Measurements from ENCODE around the gene OSGEPL1. TPM values are rescaled to one million over a fixed set of nuclear protein-coding genes. Genes with fewer than 3 reads are reported as not detected.

OSGEPL1 gene
- total RNA-seq, 1 donor from 2014 or later, result not detected

- Histone ChIP-seq H3K27ac (peak overlapping the region; percentile 95 to 96), H3K27me3 (no peaks in the 10 kb centered on the region), H3K9me3 (no peaks in the 10 kb centered on the region), H3K4me3 (peak overlapping the region; percentile 81 to 91), H3K36me3 (peaks cover 15 to 22% of the 10 kb centered on the region in 2 donors), H3K4me1 (peaks cover 15 to 24% of the 10 kb centered on the region in 2 donors)
- intact Hi-C loops (cut with DNase I), result loop anchor here (5.0 kb wide), 1 partner anchor 749 kb away; the partner anchor contains the start of gene NEMP2
- TF ChIP-seq CTCF (IDR thresholded peaks at IDR 0.05), result no peak
- no peak for DNase-seq (ENCODE audit: low spot score in 2 of 2)
Measured at GRCh38 chr2:189783451-189783926, 20.9 kb upstream of the OSGEPL1 start.

DNA sequence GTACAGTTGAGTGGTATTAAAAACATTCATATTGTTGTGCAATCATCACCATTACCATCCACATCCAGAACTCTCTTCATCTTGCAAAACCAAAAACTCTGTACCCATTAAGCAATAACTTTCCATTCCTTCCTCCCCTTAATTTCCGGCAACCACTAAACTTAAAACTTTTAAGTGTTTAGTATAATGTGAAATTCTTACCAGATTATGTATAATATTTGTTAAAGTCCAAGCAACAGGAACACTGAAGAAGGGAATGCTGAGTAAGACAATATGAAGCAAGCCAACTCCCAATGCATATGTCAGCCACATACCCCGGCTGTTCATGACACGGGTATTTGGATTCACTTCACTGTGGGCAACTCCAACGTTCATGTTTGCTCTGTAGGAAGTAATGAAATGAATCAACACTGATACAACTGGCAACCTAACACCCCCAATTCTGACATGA is 19.7 kb upstream of the OSGEPL1 start:
- DNase-seq (ENCODE audit: low spot score in 2 of 2), result no peak
- intact Hi-C loops (cut with DNase I), result loop anchor here (5.0 kb wide), 1 partner anchor 750 kb away; the partner anchor contains the start of gene NEMP2
- peak overlapping the region; percentile 95 to 96 for H3K27ac ChIP-seq
- peaks cover 20 to 33% of the 10 kb centered on the region in 2 donors for H3K36me3 ChIP-seq
- peak overlapping the region; percentile 81 to 91 for H3K4me3 ChIP-seq
- peaks cover 15 to 24% of the 10 kb centered on the region in 2 donors for H3K4me1 ChIP-seq
- no peaks in the 10 kb centered on the region for H3K27me3 ChIP-seq
- no peak for TF ChIP-seq CTCF (IDR thresholded peaks at IDR 0.05)
- H3K9me3 ChIP-seq, result no peaks in the 10 kb centered on the region

DNA sequence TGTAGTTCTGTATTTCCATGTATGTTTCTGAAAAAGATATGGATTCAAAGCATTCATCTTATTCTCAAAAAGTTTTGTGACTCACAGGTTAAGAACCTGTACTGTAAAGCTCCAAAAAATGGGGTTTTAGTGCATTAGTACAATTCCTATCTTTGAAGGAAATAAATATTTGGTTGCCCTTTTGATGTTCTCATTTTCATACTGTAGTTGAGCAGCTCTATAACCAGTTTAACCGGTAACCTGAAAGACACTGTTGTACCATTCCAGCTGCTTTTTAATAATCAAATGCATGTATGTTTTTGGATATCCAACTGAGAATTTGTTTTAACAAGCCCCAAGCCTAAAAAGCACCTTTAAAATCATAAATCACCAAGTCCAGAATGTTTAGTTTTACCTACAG is 9.6 kb upstream of the OSGEPL1 start:
- Histone ChIP-seq H3K4me3 (no peak overlapping the region), H3K27ac (peak overlapping the region in 1 of 2 donors; percentile 72), H3K36me3 (peaks cover 43 to 53% of the 10 kb centered on the region in 2 donors), H3K4me1 (peaks cover 0 to 9% of the 10 kb centered on the region in 2 donors), H3K27me3 (no peaks in the 10 kb centered on the region), H3K9me3 (no peaks in the 10 kb centered on the region)
- DNase-seq (ENCODE audit: low spot score in 2 of 2), result no peak
- no peak for TF ChIP-seq CTCF (IDR thresholded peaks at IDR 0.05)
- intact Hi-C loops (cut with DNase I), result no loop called here

GRCh38 chr2:189770590-189771322 is 8.2 kb upstream of the OSGEPL1 start:
- H3K36me3 ChIP-seq, result peaks cover 41 to 52% of the 10 kb centered on the region in 2 donors
- peak overlapping the region; percentile 21 to 72 for H3K27ac ChIP-seq
- H3K9me3 ChIP-seq, result no peaks in the 10 kb centered on the region
- DNase-seq (ENCODE audit: low spot score in 2 of 2), result no peak
- TF ChIP-seq CTCF (IDR thresholded peaks at IDR 0.05), result no peak
- intact Hi-C loops (cut with DNase I), result no loop called here
- H3K4me3 ChIP-seq, result no peak overlapping the region
- H3K4me1 ChIP-seq, result peaks cover 0 to 9% of the 10 kb centered on the region in 2 donors
- no peaks in the 10 kb centered on the region for H3K27me3 ChIP-seq

DNA sequence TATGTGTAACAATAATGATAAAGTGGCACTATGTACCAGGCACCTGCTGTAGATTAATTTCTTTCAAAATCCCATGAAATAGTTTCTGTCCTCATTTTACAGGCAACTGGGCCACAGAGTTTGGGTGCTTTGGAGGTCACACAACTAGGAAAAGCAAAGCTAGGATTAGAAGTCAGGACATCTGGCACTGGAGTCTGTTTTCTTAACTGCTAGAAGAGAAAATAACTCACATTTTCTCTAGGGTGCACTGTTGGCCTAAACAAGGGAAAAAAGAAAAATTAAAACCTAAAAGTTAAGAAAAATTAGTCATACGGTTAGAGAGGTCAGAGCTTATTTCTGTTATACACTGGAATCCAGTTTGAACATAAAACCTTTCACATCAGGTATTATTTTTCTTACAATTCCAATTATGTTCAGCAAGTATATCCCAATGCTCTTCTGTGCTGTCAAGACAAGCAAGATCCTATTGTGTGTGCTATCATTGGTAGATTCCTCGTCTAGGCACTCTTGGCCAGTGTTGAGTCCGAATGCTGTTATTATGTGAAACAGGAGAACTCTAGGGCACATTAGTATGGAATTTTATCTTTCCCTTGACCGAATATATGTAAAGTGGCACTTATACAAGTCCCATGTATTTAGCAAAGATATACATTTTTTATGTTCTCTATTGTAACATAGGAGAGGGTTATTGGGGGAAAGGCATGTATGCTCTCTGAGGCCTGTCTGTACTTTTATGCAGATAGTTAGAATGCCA is 1.5 kb upstream of the OSGEPL1 start:
- TF ChIP-seq CTCF (IDR thresholded peaks at IDR 0.05), result no peak
- no peak for DNase-seq (ENCODE audit: low spot score in 2 of 2)
- Histone ChIP-seq H3K27ac (peak overlapping the region in 1 of 2 donors; percentile 79), H3K4me3 (peak overlapping the region in 1 of 2 donors; percentile 71), H3K4me1 (peaks cover 6 to 13% of the 10 kb centered on the region in 2 donors), H3K36me3 (peaks cover 4 to 8% of the 10 kb centered on the region in 2 donors), H3K27me3 (no peaks in the 10 kb centered on the region), H3K9me3 (no peaks in the 10 kb centered on the region)
- intact Hi-C loops (cut with DNase I), result loop anchor here (5.0 kb wide), 1 partner anchor 92 kb away; the partner anchor contains the start of gene ANKAR
